Urinary bladder (tissue), 4 donors: Measurements from ENCODE around the gene SRCAP. TPM values are rescaled to one million over a fixed set of nuclear protein-coding genes. Genes with fewer than 3 reads are reported as not detected.
A peak's percentile ranks its signal among the peaks of the same experiment; 100 is the strongest.

ENCODE experiments used
- DNase-seq: peaks from one replicate; pipeline ENCODE4 v3.0.0-alpha.2; 2015; ENCODE audit errors: extremely low spot score
- H3K27ac ChIP-seq: one replicate; pipeline ENCODE4 v1.5.1; 2013; ENCODE audit warnings: low read depth, mild to moderate bottlenecking, moderate library complexity
- H3K36me3 ChIP-seq: one replicate; pipeline ENCODE4 v1.6.1; 2013; ENCODE audit warnings: mild to moderate bottlenecking, moderate library complexity; ENCODE audit not compliant: insufficient read depth
- H3K4me1 ChIP-seq: one replicate; pipeline ENCODE4 v1.6.1; 2013; ENCODE audit warnings: mild to moderate bottlenecking, moderate library complexity; ENCODE audit not compliant: insufficient read depth
- H3K4me3 ChIP-seq: one replicate; pipeline ENCODE4 v1.5.1; 2013; ENCODE audit warnings: low read depth, low read length
- WGBS: extraction: QIAGEN DNeasy Blood & Tissue Kit; methylation state at CpG from one replicate; pipeline ENCODE4 v1.1.7; 2013; 5-methylcytosine and 5-hydroxymethylcytosine counted together
- polyA plus RNA-seq: library from polyadenylated mRNA; stranded (reverse); fragments of 200-250 nt; gene quantifications from one replicate; pipeline ENCODE4 v1.2.3, GENCODE V29; 2013
- total RNA-seq: library from RNA; depleted of rRNA; stranded (reverse); fragments of >200 nt; gene quantifications from one replicate; pipeline ENCODE4 v1.2.3, GENCODE V29; 2014
- donor health status: healthy with polysubstance abuse.
- donor health status: healthy.

SRCAP gene
- total and polyA plus RNA-seq, 2 donors = 15.0 to 20.3 TPM

- Histone ChIP-seq H3K4me1 (no peaks in the 10 kb centered on the region), H3K4me3 (no peak overlapping the region), H3K36me3 (no peaks in the 10 kb centered on the region), H3K27ac (no peak overlapping the region)
- DNase-seq = no peak
- WGBS = 92% methylated on average over 20 of the region's 20 CpGs
Observed at GRCh38 chr16:30755955-30756780, 57.2 kb downstream of the SRCAP start.

DNA sequence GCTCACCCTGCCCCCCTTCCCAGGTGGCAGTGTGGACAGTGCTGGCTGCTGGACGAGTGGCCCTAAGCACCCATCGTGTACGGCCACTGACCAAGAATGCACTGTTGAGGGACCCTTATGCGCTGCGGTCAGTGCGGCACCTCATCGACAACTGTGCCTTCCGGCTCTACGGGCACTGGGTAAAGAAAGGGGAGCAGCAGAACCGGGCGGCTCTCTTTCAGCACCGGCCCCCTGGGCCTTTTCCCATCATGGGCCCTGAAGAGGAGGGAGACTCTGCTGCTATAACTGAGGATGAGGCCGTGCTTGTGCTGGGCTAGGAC is 57.8 kb downstream of the SRCAP start:
- H3K4me3 ChIP-seq = no peak overlapping the region
- no peaks in the 10 kb centered on the region for H3K36me3 ChIP-seq
- no peak overlapping the region for H3K27ac ChIP-seq
- WGBS = 94% methylated on average over 13 of the region's 13 CpGs
- H3K4me1 ChIP-seq = no peaks in the 10 kb centered on the region
- no peak for DNase-seq

DNA sequence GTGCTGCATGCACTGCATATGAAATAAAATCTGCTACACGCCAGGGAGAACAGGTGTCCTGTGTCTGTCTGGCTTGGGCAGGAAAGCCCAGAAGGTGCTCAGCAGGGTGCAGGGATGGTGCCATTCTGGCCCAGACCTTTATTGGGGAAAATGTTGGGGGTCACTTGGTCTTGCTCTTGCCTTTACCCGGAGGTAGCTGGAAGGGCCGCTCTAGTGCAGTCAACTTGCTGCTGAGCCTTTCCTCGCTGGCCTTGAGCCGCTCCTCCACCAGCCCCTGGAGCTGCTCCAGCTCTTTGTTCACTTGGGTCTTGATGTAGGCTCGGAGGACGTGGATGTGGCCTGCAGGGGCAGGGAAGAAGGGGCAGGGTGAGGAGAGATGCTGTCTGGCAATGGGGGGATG is 58.3 kb downstream of the SRCAP start:
- no peak for DNase-seq
- Histone ChIP-seq H3K27ac (no peak overlapping the region), H3K4me3 (no peak overlapping the region), H3K36me3 (no peaks in the 10 kb centered on the region), H3K4me1 (no peaks in the 10 kb centered on the region)
- WGBS = 84% methylated on average over 7 of the region's 7 CpGs

- Histone ChIP-seq H3K36me3 (no peaks in the 10 kb centered on the region), H3K4me3 (no peak overlapping the region), H3K27ac (no peak overlapping the region), H3K4me1 (no peaks in the 10 kb centered on the region)
- WGBS = 84% methylated on average over 10 of the region's 10 CpGs
- DNase-seq = no peak
Observed at GRCh38 chr16:30758988-30759491, 60.1 kb downstream of the SRCAP start.

DNA sequence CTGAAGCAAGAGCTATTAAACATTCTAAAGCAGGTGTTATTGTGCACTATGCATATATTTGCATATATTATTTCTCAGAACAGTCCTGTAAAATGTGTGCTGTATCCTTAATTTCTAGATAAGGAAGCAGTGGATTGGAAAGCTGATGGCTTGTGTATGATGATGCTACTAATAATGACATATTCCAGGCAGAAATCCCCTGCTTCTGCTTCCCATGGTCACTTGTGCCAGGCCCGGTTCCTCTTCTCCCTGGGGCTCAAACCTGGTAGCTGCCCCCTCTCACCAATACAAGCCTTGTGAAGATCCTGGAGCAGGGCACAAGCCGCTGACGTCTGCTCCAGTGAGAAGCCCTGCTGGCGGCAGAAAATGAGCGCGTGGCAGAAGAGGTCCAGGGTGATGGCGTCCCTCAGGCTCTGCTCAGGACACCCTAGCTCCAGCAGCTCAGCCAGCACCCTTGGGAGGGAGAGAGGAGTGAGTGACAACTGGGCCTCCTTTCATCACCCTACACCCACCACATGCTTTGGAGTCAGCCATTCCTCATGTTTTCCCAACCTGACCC is 61.1 kb downstream of the SRCAP start:
- Histone ChIP-seq H3K4me3 (no peak overlapping the region), H3K4me1 (no peaks in the 10 kb centered on the region), H3K27ac (no peak overlapping the region), H3K36me3 (no peaks in the 10 kb centered on the region)
- 87% methylated on average over 7 of the region's 7 CpGs for WGBS
- no peak for DNase-seq

DNA sequence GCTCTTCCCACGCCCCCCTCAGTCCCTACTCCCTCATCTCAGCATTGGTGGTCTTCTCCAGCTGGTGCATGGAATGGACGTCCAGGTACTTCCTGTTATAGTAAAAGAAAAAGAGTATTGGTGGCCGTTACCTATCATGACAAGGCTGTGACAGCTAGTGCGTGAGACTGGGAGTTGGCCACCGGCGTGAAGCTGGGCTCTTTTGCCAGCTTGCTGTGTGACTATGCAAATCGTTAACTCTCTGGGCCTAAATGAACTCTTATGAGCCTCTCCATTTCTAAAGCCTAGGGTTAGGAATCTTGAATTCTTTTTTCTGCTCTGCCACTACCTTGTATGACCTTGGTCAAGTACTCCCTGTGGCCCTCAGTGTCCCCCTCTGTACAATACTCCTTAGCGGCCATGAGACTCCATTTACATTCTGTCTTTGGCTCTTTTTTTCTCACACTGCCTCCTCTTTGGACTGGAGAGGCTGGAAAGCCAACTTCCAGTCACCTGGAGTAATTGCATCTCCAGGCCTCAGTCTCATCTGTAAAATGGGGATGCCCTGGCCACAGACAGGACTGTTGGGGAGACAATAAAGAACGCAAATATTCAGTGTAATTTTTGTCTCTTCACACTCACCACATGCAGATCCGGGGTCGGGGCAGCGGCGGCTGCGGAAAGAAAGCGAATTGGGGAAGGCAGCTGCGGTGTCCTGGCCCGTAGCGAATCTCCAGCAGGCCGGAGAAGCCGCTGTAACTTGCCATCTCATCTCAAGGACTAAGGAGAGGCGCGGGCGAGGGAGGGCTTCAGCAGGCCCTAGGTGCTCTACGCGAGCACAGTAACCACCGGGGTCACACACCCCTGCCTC is 61.8 kb downstream of the SRCAP start:
- 26% methylated on average over 26 of the region's 26 CpGs for WGBS
- Histone ChIP-seq H3K27ac (no peak overlapping the region), H3K36me3 (no peaks in the 10 kb centered on the region), H3K4me1 (no peaks in the 10 kb centered on the region), H3K4me3 (peak overlapping the region; percentile 75)
- no peak for DNase-seq

DNA sequence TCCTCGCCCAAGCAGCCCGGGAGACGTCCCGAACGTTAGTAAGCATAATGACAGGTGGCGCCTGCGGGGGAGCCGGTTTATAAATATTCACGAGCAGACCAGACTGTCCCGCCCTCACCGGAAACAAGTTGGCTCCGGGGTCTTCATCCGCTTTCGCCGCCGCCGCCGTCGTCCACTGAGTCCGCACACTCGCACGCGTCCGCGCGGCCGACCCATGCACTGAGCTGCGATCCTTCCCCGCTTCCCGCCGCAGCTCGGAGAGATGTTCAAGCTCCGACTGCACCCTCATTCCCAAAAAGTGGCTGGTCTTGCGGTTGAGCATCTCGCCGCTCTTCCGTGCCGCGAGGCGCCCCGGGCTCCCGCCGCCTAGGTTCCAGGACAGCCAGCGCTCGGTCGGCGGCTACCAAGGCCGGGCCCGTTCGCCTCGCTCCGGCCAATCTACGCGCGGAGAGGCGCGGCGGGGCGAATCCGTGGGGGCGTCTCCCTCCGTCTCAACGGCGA is 62.5 kb downstream of the SRCAP start:
- Histone ChIP-seq H3K4me1 (no peaks in the 10 kb centered on the region), H3K36me3 (no peaks in the 10 kb centered on the region), H3K4me3 (peak overlapping the region; percentile 75), H3K27ac (no peak overlapping the region)
- under 1% methylated on average over 64 of the region's 64 CpGs for WGBS
- no peak for DNase-seq

DNA sequence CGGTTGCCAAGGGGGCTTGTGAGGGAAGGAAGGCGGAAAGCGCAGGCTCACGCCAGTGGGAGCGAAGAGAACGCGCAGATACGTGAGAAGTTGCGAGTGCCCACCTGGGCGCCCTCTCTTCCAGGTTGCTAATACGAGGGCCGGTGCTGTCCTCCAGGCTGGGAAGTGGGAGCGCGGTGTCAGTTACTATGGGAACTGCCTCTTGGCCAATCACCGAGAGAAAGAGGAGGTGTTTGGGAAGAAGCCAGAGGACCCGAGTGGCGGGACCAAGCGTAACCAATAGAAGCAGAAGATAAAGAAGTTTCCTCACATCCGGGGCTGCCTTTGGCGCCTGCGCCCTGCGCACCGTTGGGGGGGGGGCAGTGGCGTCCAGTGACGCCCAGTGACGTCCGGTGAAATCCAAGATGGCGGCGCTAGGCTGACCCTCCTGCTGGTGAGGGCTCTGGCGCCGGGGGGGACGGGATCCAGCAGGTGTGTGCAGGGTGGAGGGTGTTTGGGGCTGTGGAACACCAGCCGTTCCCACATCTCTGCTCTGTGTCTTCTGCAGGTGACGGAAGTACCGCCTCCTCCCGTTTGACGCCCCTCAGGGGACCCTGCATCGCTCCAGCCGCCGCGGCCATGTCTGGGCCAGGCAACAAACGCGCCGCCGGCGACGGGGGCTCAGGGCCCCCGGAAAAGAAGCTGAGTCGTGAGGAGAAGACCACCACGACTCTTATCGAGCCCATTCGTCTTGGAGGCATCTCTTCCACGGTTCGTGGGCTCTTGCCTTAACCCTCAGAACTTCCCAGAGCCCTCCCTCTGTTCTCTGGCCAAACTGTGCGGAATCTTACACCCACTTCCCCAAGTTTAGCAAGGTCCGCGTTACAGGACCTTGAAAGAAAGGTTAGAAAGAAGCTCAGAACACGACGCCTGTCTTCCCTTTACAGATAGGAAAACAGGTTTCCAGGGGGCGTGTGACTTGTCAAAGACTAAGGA is 63.2 kb downstream of the SRCAP start, which contains the start of the genes CFAP119 and RNF40:
TSS of gene CFAP119 (minus strand) at position 135 of the 975 bp plus-strand sequence. CDS start 314 bp downstream, outside the sequence.
TSS of gene RNF40 (plus strand) at position 395 of the 975 bp plus-strand sequence. CDS start at position 619, 224 bp downstream.
- peaks cover 2% of the 10 kb centered on the region for H3K36me3 ChIP-seq

DNA sequence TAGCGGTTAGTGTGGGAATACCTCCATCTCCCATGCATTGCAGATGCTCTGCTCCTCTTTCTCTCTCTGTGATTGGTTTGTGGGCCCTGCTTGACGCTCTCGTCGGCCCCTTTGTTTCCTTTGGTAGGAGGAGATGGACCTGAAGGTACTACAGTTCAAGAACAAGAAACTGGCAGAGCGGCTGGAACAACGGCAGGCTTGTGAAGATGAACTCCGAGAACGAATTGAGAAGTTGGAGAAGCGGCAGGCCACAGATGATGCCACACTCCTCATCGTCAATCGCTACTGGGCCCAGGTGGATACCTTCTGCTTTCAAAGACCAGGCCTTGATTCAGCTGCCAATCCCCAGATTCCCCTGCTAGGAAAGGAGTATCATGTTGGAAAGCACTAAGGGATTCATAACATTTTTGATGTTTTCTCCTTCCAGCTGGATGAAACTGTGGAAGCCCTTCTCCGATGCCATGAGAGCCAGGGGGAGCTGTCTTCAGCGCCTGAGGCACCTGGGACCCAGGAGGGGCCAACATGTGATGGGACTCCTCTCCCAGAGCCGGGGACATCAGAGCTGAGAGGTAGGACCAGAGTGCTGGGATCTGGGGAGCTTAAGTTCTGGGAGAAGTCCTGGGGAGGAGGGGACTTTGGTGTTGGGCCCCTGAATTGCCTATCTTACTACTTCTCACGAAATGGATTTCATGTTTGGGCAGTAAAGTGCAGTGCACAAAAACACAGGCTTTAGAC is 64.2 kb downstream of the SRCAP start:
- 66% methylated on average over 15 of the region's 15 CpGs for WGBS
- peak overlapping the region; percentile 75 for H3K4me3 ChIP-seq
- peaks cover 2% of the 10 kb centered on the region for H3K36me3 ChIP-seq
- H3K27ac ChIP-seq = no peak overlapping the region
- DNase-seq = no peak
- no peaks in the 10 kb centered on the region for H3K4me1 ChIP-seq

More for the DNA sequence above, 63.2 kb downstream of the SRCAP start, which contains the start of the genes CFAP119 and RNF40:
- peak; percentile 97 for DNase-seq
- WGBS = under 1% methylated on average over 60 of the region's 60 CpGs
- Histone ChIP-seq H3K4me3 (peak within 1 kb of the TSS; percentile 75), H3K4me1 (no peaks in the 10 kb centered on the region), H3K27ac (peak within 1 kb of the TSS; percentile 90)

GRCh38 chr16:30764086-30764485 is 65.1 kb downstream of the SRCAP start:
- Histone ChIP-seq H3K4me1 (no peaks in the 10 kb centered on the region), H3K4me3 (no peak overlapping the region), H3K36me3 (peaks cover 4% of the 10 kb centered on the region), H3K27ac (no peak overlapping the region)
- DNase-seq = no peak
- 89% methylated on average over 11 of the region's 11 CpGs for WGBS

DNA sequence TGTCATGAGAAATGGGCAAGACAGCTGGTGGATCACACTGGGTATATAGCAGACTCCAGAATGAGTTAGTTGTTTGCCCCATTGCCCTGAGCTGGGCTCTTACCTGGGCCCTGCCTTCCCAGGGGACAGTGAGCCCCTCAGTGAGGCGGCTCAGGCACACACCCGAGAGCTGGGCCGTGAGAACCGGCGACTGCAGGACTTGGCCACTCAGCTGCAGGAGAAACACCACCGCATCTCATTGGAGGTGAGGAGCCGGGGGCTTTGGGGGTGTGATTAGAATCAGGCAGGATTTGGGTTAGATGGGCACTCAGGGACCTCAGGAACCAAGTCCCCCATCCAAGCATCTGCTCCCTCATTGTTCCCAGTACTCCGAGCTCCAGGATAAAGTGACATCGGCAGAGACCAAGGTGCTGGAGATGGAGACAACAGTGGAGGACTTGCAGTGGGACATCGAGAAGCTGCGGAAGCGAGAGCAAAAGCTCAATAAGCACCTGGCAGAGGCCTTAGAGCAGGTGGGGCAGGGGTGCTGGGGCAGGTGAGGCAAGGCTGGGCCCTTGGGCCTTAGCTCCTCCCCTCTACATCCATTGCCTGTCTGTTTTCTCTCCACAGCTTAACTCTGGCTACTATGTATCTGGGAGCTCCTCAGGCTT is 66.0 kb downstream of the SRCAP start:
- 96% methylated on average over 12 of the region's 12 CpGs for WGBS
- no peak for DNase-seq
- no peak overlapping the region for H3K27ac ChIP-seq
- no peaks in the 10 kb centered on the region for H3K4me1 ChIP-seq
- H3K4me3 ChIP-seq = no peak overlapping the region
- H3K36me3 ChIP-seq = peaks cover 9% of the 10 kb centered on the region
